GM21737 (cell line): ENCODE data around the gene SLC25A10.

Experiments
- ATAC-seq: cut with Tn5 transposase; IDR thresholded peaks from one replicate; pipeline ENCODE4 v1.9.1; 2021; ENCODE audit warnings: mild to moderate bottlenecking, moderate library complexity; ENCODE audit not compliant: unreplicated experiment

SLC25A10 gene

GRCh38 chr17:81686614-81687013, 25.5 kb upstream of the SLC25A10 start:
- ATAC-seq = no peak

- no peak for ATAC-seq
These were observed 24.1 kb upstream of the SLC25A10 start for GRCh38 chr17:81687770-81688541.

GRCh38 chr17:81688616-81689015, 23.5 kb upstream of the SLC25A10 start:
- ATAC-seq = no peak

GRCh38 chr17:81690066-81690465, 22.0 kb upstream of the SLC25A10 start:
- no peak for ATAC-seq

GRCh38 chr17:81690549-81690948, 21.5 kb upstream of the SLC25A10 start:
- no peak for ATAC-seq

- ATAC-seq = no peak
These were observed 20.9 kb upstream of the SLC25A10 start for GRCh38 chr17:81691196-81691595.

GRCh38 chr17:81691608-81692007, 20.5 kb upstream of the SLC25A10 start:
- ATAC-seq = no peak

- no peak for ATAC-seq
These were observed 18.4 kb upstream of the SLC25A10 start for GRCh38 chr17:81693509-81694210.

- no peak for ATAC-seq
These were observed 17.3 kb upstream of the SLC25A10 start for GRCh38 chr17:81694810-81695209.

GRCh38 chr17:81695211-81695610, 16.9 kb upstream of the SLC25A10 start:
- no peak for ATAC-seq

GRCh38 chr17:81695801-81696200, 16.3 kb upstream of the SLC25A10 start:
- no peak for ATAC-seq

GRCh38 chr17:81696218-81696941, 15.7 kb upstream of the SLC25A10 start:
- no peak for ATAC-seq

- ATAC-seq = no peak
These were observed 14.6 kb upstream of the SLC25A10 start for GRCh38 chr17:81697261-81698044.

- no peak for ATAC-seq
These were observed 11.5 kb upstream of the SLC25A10 start for GRCh38 chr17:81700353-81701287.

- no peak for ATAC-seq
These were observed 10.6 kb upstream of the SLC25A10 start for GRCh38 chr17:81701288-81702071.

- peak; percentile 70 for ATAC-seq
These were observed 8.9 kb upstream of the SLC25A10 start, which contains the start of gene MRPL12 for GRCh38 chr17:81702934-81703746. Gene MRPL12, plus strand, starts transcription at chr17:81703367. Its CDS starts 135 bp downstream, at chr17:81703502.

GRCh38 chr17:81703747-81704654, 8.1 kb upstream of the SLC25A10 start:
- ATAC-seq = no peak
